ENCODE measurements around the gene GFM1.

GRCh38 chr3:158600787-158601186, 43.5 kb upstream of the GFM1 start:
- TF ChIP-seq REST (IDR thresholded peaks at IDR 0.05; ENCODE audit: unreplicated experiment) = no peak
- TF ChIP-seq EZH2phosphoT487 (IDR thresholded peaks at IDR 0.05; ENCODE audit: unreplicated experiment) = no peak
- TF ChIP-seq CREB1 (CRISPR knock-in tag; IDR thresholded peaks at IDR 0.05; ENCODE audit: low read depth) = no peak
- no peak for TF ChIP-seq CTCF (conservative IDR thresholded peaks at IDR 0.05; ENCODE audit: low read depth in 2 of 2)
- no peak for TF ChIP-seq ETS1 (IDR thresholded peaks at IDR 0.05)
- no peak for TF ChIP-seq POLR2AphosphoS5 (IDR thresholded peaks at IDR 0.05; ENCODE audit: low read depth)
- no peak for TF ChIP-seq EZH2 (IDR thresholded peaks at IDR 0.05; ENCODE audit: low read depth, unreplicated experiment)
- TF ChIP-seq ZNF462 (CRISPR knock-in tag; IDR thresholded peaks at IDR 0.05) = no peak
- no peak for TF ChIP-seq JUNB (IDR thresholded peaks at IDR 0.05; ENCODE audit: unreplicated experiment)
- no peak for TF ChIP-seq ZNF331 (CRISPR knock-in tag; IDR thresholded peaks at IDR 0.05; ENCODE audit: low read depth)
- TF ChIP-seq NANOG (IDR thresholded peaks at IDR 0.05; ENCODE audit: borderline replicate concordance) = no peak
- no peak for TF ChIP-seq ZNF114 (CRISPR knock-in tag; IDR thresholded peaks at IDR 0.05)
